ENCODE results near the gene IL4I1. TPM values are rescaled to one million over a fixed set of nuclear protein-coding genes. Genes with fewer than 3 reads are reported as not detected.

The IL4I1 gene
- total and polyA plus RNA-seq, 2 of the 8 experiments (the other 6 are each of a cell fraction or from before 2014, with no cell fraction given), result 0.41 to 0.76 TPM

GRCh38 chr19:49895566-49896297 is 955 bp downstream of the IL4I1 start:
- no peak overlapping the region for H3K4me3 ChIP-seq (ENCODE audit: extremely low read depth in 1 of 4, insufficient read depth in 2 of 4, low read depth in 3 of 4, low read length in 4 of 4)
- H2BK15ac ChIP-seq (ENCODE audit: low read length), result 0 out of 2 replicates have a peak overlapping the region, but pooled peaks have one; percentile 88
- H4K91ac ChIP-seq (replicated peaks; ENCODE audit: insufficient read length, low read length), result no peak overlapping the region
- H3K79me2 ChIP-seq (ENCODE audit: control insufficient read depth in 1 of 2, insufficient read depth in 2 of 2, low read length in 2 of 2), result no peaks in the 10 kb centered on the region
- peaks cover 0 to 1% of the 10 kb centered on the region in 2 experiments for H4K20me1 ChIP-seq (replicated peaks in 1 of 2; ENCODE audit: control insufficient read depth in 1 of 2, insufficient read depth in 2 of 2, low read length in 2 of 2)
- peaks cover 0 to 12% (median 7%) of the 10 kb centered on the region in 4 experiments; a peak in 4 of 7 replicates for H3K4me1 ChIP-seq (replicated peaks in 1 of 4; ENCODE audit: control insufficient read depth in 3 of 4, insufficient read depth in 4 of 4, low read length in 3 of 4)
- FAIRE-seq (no peak), DNase-seq (ENCODE audit: low read depth in 1 of 2, low spot score in 2 of 2) (no peak)
- H3K27me3 ChIP-seq (replicated peaks in 1 of 4; ENCODE audit: control insufficient read depth in 3 of 4, extremely low read depth in 1 of 4, insufficient read depth in 3 of 4, low read length in 3 of 4), result peaks cover 0 to 3% (median 0%) of the 10 kb centered on the region in 4 experiments; a peak in 1 of 7 replicates
- no peak overlapping the region for H3K14ac ChIP-seq (ENCODE audit: insufficient read length)
- no peak overlapping the region for H2AFZ ChIP-seq (ENCODE audit: low read length)
- TF ChIP-seq RXRA (IDR thresholded peaks at IDR 0.05; ENCODE audit: insufficient read depth, low read depth, low read length), result no peak
- no peak overlapping the region for H3K4ac ChIP-seq (replicated peaks; ENCODE audit: insufficient read length, low read depth, low read length)
- CTCF ChIA-PET (ENCODE audit: partially characterized antibody), result interaction anchor here (0.9 to 2.7 kb wide), 5 partner anchors 16 to 42 kb away, joined by 3 to 15 read pairs (median 4); no protein-coding TSS in a partner anchor
- no peaks in the 10 kb centered on the region for H3K36me3 ChIP-seq (ENCODE audit: control insufficient read depth in 2 of 4, insufficient read depth in 4 of 4, low read length in 3 of 4)
- H2BK120ac ChIP-seq (replicated peaks; ENCODE audit: low read depth, low read length), result no peak overlapping the region
- H3K18ac ChIP-seq (ENCODE audit: extremely low read depth, low read length), result no peak overlapping the region
- no peak overlapping the region for H2BK20ac ChIP-seq (ENCODE audit: low read length)
- H3K4me2 ChIP-seq (ENCODE audit: insufficient read depth in 1 of 2, low read depth in 2 of 2, low read length in 2 of 2), result no peak overlapping the region
- POLR2A ChIA-PET (ENCODE audit: partially characterized antibody), result interaction anchor here (0.9 to 9.5 kb wide), 10 partner anchors 9 to 33 kb away, joined by 3 to 82 read pairs (median 4); partner anchors contain the start of genes AKT1S1, ATF5, NUP62 and TBC1D17
- no peaks in the 10 kb centered on the region; the same call in 1 of the 2 replicates for H3K23me2 ChIP-seq (ENCODE audit: low read depth, low read length)
- no peak overlapping the region for H2BK5ac ChIP-seq (ENCODE audit: low read depth, low read length)
- no peaks in the 10 kb centered on the region for H3K79me1 ChIP-seq (ENCODE audit: low read depth, low read length)
- no peak overlapping the region for H4K5ac ChIP-seq (ENCODE audit: insufficient read length, low read depth, low read length)
- WGBS, 2 experiments (ENCODE audit: extremely low coverage in 1 of 2, insufficient coverage in 1 of 2, insufficient read length in 1 of 2, insufficient replicate concordance in 2 of 2, low coverage in 1 of 2, low lambda C conversion rate in 2 of 2, missing lambda C conversion rate in 1 of 2), result 81% methylated on average over 16 of the region's 17 CpGs; no CpG with 5 or more reads in 1 of the 2 experiments
- no peak overlapping the region for H4K8ac ChIP-seq (ENCODE audit: extremely low read depth, insufficient read depth, low read length)
- H3K23ac ChIP-seq (ENCODE audit: insufficient read length), result no peak overlapping the region
- H2BK12ac ChIP-seq (ENCODE audit: low read depth, low read length), result no peak overlapping the region
- no peak overlapping the region for H2AK5ac ChIP-seq (ENCODE audit: low read depth, low read length)
- no peak overlapping the region for H3K27ac ChIP-seq (ENCODE audit: low read depth, low read length)
- H3K9ac ChIP-seq (replicated peaks in 1 of 4; ENCODE audit: extremely low read depth in 1 of 4, low read depth in 3 of 4, low read length in 3 of 4), result no peak overlapping the region
- no peaks in the 10 kb centered on the region for H3K9me3 ChIP-seq (ENCODE audit: insufficient read depth in 2 of 2, low read depth in 1 of 2, low read length in 1 of 2)
- H3K56ac ChIP-seq (replicated peaks; ENCODE audit: insufficient read length, low read depth, low read length), result no peak overlapping the region

Measured in H1 (cell line).